Gastroesophageal sphincter (tissue), 3 donors: Measurements from ENCODE around the gene CD200R1L.

Source experiments
- POLR2A ChIP-seq, 2 donors: fragments of 450-650 bp; IDR thresholded peaks; one replicate each; pipeline ENCODE4 v1.6.1; 2017; ENCODE audit warnings: antibody characterized with exemption in 2 of 2, mild to moderate bottlenecking in 2 of 2, moderate library complexity in 1 of 2
- TF ChIP-seq, protein P1 (sequence below), 4 experiments: fragments of 200-600 bp in 2 of 4; fragments of 450-650 bp in 2 of 4; sonication (generic) in 1 of 4; IDR thresholded peaks; one replicate each; pipeline ENCODE4 v1.5.1; 2017 to 2019; ENCODE audit warnings: antibody characterized with exemption in 4 of 4, mild to moderate bottlenecking in 2 of 4, moderate library complexity in 2 of 4

DNA sequence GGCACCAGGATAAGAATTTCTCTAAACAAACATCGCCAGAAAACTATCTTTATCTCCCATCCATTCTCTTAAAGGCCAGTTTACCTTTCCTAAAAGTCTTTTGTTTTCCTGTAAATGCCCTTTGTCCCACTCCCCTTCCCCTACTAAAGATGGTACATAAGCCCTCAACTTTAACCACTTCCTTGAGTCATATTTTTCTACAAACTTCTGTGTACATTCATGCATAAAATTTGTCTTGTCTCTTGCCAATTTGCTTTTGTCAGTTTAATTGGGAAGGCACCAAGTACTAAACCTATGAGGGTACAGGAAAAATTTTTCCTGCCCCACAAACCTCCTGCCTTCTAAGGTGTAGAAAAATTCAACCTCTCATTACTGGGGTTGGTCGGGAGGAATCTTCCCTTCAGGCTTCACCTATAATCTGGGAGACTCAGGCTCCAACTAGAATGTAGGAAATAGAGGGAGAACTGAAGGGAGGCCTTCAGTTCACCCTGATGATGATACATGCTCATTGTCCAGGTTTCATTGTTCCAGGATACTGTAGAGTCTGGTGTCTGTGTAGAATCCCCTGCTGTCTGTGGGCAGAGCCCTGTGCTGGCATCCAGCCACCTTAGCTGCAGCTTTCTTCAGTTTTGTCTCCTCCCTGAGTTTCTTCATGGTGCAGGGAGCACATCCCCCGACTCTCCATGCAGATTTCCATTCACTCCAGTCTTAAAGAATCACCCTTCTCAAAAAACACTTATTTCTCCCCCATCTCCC is 53.2 kb downstream of the CD200R1L start:
- TF ChIP-seq POLR2A (IDR thresholded peaks at IDR 0.05): no peak
- TF ChIP-seq, protein P1, sequence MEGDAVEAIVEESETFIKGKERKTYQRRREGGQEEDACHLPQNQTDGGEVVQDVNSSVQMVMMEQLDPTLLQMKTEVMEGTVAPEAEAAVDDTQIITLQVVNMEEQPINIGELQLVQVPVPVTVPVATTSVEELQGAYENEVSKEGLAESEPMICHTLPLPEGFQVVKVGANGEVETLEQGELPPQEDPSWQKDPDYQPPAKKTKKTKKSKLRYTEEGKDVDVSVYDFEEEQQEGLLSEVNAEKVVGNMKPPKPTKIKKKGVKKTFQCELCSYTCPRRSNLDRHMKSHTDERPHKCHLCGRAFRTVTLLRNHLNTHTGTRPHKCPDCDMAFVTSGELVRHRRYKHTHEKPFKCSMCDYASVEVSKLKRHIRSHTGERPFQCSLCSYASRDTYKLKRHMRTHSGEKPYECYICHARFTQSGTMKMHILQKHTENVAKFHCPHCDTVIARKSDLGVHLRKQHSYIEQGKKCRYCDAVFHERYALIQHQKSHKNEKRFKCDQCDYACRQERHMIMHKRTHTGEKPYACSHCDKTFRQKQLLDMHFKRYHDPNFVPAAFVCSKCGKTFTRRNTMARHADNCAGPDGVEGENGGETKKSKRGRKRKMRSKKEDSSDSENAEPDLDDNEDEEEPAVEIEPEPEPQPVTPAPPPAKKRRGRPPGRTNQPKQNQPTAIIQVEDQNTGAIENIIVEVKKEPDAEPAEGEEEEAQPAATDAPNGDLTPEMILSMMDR (IDR thresholded peaks at IDR 0.05): no peak
